ENCODE results near the gene NPHP3.
"Not testable (repeated sequence)": the region's sequence is repeated elsewhere in the genome, so short reads cannot be mapped to it uniquely, and the experiment has no call there.

The NPHP3 gene

GRCh38 chr3:132643366-132643765 lies 78.8 kb downstream of the NPHP3 start:
- H3K36me3 ChIP-seq (ENCODE audit: control insufficient read depth, insufficient read depth, low read length) = no peaks in the 10 kb centered on the region
- no CpG with 5 or more reads among the region's 2 CpGs for WGBS (ENCODE audit: insufficient coverage, insufficient read length)
- DNase-seq (ENCODE audit: low read depth, low spot score) = no peak

DNA sequence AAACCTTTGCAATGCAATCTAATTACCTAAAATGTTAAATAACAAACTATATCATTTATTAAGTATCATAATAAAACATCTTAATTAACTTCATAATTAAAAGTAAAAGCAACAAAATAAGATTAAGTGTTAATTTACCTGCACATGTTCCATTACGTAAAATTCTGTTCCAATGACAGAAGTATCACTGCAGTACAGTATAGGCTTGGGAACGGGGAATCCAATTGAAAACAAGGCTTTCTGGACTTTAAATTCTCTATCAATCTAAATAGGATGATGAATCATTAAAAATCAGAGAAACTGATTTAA lies 79.7 kb downstream of the NPHP3 start:
- Histone ChIP-seq H3K4me1 (ENCODE audit: control insufficient read depth, insufficient read depth, low read length) (no peaks in the 10 kb centered on the region), H3K36me3 (ENCODE audit: control insufficient read depth, insufficient read depth, low read length) (no peaks in the 10 kb centered on the region), H3K27ac (ENCODE audit: low read length) (no peak overlapping the region), H3K27me3 (ENCODE audit: control insufficient read depth, insufficient read depth, low read length) (no peaks in the 10 kb centered on the region), H3K9me3 (ENCODE audit: control insufficient read depth, insufficient read depth, low read length) (no peaks in the 10 kb centered on the region), H3K4me3 (ENCODE audit: low read length) (no peak overlapping the region)
- no peak for DNase-seq (ENCODE audit: low read depth, low spot score)
- no CpG with 5 or more reads among the region's 2 CpGs for WGBS (ENCODE audit: insufficient coverage, insufficient read length)

More at GRCh38 chr3:132643366-132643765, 78.8 kb downstream of the NPHP3 start:
- Histone ChIP-seq H3K4me3 (ENCODE audit: low read length) (no peak overlapping the region), H3K4me1 (ENCODE audit: control insufficient read depth, insufficient read depth, low read length) (no peaks in the 10 kb centered on the region), H3K27me3 (ENCODE audit: control insufficient read depth, insufficient read depth, low read length) (no peaks in the 10 kb centered on the region), H3K9me3 (ENCODE audit: control insufficient read depth, insufficient read depth, low read length) (no peaks in the 10 kb centered on the region), H3K27ac (ENCODE audit: low read length) (no peak overlapping the region)

GRCh38 chr3:132641837-132642538 lies 80.2 kb downstream of the NPHP3 start:
- no peak for DNase-seq (ENCODE audit: low read depth, low spot score)
- no CpG with 5 or more reads among the region's 5 CpGs for WGBS (ENCODE audit: insufficient coverage, insufficient read length)
- Histone ChIP-seq H3K4me3 (ENCODE audit: low read length) (no peak overlapping the region), H3K27me3 (ENCODE audit: control insufficient read depth, insufficient read depth, low read length) (no peaks in the 10 kb centered on the region), H3K36me3 (ENCODE audit: control insufficient read depth, insufficient read depth, low read length) (no peaks in the 10 kb centered on the region), H3K27ac (ENCODE audit: low read length) (no peak overlapping the region), H3K4me1 (ENCODE audit: control insufficient read depth, insufficient read depth, low read length) (no peaks in the 10 kb centered on the region), H3K9me3 (ENCODE audit: control insufficient read depth, insufficient read depth, low read length) (no peaks in the 10 kb centered on the region)

DNA sequence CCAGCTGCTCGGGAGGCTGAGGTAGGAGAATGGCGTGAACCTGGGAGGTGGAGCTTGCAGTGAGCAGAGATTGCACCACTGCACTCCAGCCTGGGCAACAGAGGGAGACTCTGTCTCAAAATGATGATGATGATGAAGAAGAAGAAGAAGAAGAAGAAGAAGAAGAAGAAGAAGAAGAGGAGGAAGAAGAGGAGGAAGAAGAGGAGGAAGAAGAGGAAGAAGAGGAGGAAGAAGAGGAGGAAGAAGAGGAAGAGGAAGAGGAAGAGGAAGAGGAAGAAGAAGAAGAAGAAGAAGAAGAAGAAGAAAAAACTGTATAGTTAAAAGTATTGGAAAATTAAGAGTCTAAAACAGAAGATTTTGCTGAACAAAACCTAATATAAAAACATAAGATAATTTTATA lies 80.8 kb downstream of the NPHP3 start:
- no CpG with 5 or more reads among the region's 2 CpGs for WGBS (ENCODE audit: insufficient coverage, insufficient read length)

DNA sequence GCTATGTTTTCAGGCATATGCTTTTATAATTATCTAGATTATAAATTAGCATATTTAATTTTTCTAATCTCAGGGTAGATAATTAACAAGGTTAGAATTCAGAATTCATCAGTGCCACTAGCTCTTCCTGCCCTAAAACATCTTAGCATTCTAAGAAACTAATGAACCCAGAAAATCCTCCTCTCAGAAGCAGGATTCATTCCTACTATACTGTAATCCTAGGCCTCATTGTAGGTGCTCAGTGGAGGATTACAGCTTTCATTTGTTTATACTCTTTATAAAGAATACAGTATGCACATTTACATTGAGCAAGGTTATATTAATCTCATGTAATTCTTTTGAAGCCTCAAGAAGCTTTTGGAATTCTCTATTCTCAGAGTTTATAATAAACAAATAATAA lies 83.5 kb downstream of the NPHP3 start:
- Histone ChIP-seq H3K4me3 (ENCODE audit: low read length) (no peak overlapping the region), H3K9me3 (ENCODE audit: control insufficient read depth, insufficient read depth, low read length) (no peaks in the 10 kb centered on the region), H3K36me3 (ENCODE audit: control insufficient read depth, insufficient read depth, low read length) (no peaks in the 10 kb centered on the region), H3K27ac (ENCODE audit: low read length) (no peak overlapping the region), H3K4me1 (ENCODE audit: control insufficient read depth, insufficient read depth, low read length) (no peaks in the 10 kb centered on the region), H3K27me3 (ENCODE audit: control insufficient read depth, insufficient read depth, low read length) (no peaks in the 10 kb centered on the region)
- DNase-seq (ENCODE audit: low read depth, low spot score) = no peak

More for the DNA sequence above, 80.8 kb downstream of the NPHP3 start:
- not testable (repeated sequence) for H3K4me3 ChIP-seq (ENCODE audit: low read length); H3K36me3 ChIP-seq (ENCODE audit: control insufficient read depth, insufficient read depth, low read length); H3K27me3 ChIP-seq (ENCODE audit: control insufficient read depth, insufficient read depth, low read length); H3K4me1 ChIP-seq (ENCODE audit: control insufficient read depth, insufficient read depth, low read length); H3K27ac ChIP-seq (ENCODE audit: low read length); DNase-seq (ENCODE audit: low read depth, low spot score); H3K9me3 ChIP-seq (ENCODE audit: control insufficient read depth, insufficient read depth, low read length)

DNA sequence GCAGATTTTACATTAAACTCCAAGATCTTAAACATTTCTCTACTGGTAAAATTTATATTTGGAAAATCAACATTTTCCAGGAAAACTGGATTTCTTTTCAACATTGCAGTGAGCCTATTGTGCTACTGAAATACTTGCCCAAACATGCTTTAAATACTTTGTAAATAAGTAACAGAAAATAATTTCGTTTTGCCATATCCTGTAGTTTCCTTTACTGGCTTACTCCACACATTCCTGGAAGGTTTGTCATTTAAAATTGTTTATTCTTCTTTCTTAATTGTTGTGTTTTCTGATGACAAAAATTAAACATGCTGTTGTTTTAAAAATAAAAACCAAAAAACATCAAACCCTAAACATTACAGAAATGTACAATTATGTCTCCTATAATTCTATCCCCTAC lies 84.6 kb downstream of the NPHP3 start:
- H3K9me3 ChIP-seq (ENCODE audit: control insufficient read depth, insufficient read depth, low read length) = no peaks in the 10 kb centered on the region
- H3K27ac ChIP-seq (ENCODE audit: low read length) = no peak overlapping the region
- no peak for DNase-seq (ENCODE audit: low read depth, low spot score)
- no CpG with 5 or more reads among the region's 1 CpG for WGBS (ENCODE audit: insufficient coverage, insufficient read length)
- H3K4me3 ChIP-seq (ENCODE audit: low read length) = no peak overlapping the region
- no peaks in the 10 kb centered on the region for H3K36me3 ChIP-seq (ENCODE audit: control insufficient read depth, insufficient read depth, low read length)
- no peaks in the 10 kb centered on the region for H3K4me1 ChIP-seq (ENCODE audit: control insufficient read depth, insufficient read depth, low read length)
- no peaks in the 10 kb centered on the region for H3K27me3 ChIP-seq (ENCODE audit: control insufficient read depth, insufficient read depth, low read length)

DNA sequence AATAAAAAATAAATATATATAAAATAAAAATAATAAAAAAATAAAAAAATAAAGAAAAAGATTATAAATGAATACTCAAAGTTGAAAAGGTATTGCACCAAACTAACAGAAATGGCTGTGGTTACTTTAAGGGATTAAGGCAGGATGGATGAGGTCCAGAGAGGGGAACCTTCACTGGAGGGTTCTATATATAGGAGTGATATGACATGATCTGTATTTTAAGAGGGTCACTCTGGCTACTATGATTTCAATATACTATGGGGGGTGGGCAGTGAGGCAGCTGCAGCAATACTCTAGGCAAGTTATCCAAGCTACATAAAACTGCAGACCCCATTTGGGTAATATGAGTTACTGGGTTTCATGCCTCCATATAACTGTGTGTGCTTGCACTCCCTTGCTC lies 87.2 kb downstream of the NPHP3 start:
- no peak overlapping the region for H3K4me3 ChIP-seq (ENCODE audit: low read length)
- H3K27me3 ChIP-seq (ENCODE audit: control insufficient read depth, insufficient read depth, low read length) = no peaks in the 10 kb centered on the region
- H3K9me3 ChIP-seq (ENCODE audit: control insufficient read depth, insufficient read depth, low read length) = no peaks in the 10 kb centered on the region
- DNase-seq (ENCODE audit: low read depth, low spot score) = no peak
- H3K36me3 ChIP-seq (ENCODE audit: control insufficient read depth, insufficient read depth, low read length) = no peaks in the 10 kb centered on the region
- H3K27ac ChIP-seq (ENCODE audit: low read length) = no peak overlapping the region
- no peaks in the 10 kb centered on the region for H3K4me1 ChIP-seq (ENCODE audit: control insufficient read depth, insufficient read depth, low read length)
